ENCODE data around the gene RNF125. TPM values are rescaled to one million over a fixed set of nuclear protein-coding genes. Genes with fewer than 3 reads are reported as not detected.

RNF125 gene
- total RNA-seq: 10 to 100 TPM; 35.6 to 36.0 TPM

DNA sequence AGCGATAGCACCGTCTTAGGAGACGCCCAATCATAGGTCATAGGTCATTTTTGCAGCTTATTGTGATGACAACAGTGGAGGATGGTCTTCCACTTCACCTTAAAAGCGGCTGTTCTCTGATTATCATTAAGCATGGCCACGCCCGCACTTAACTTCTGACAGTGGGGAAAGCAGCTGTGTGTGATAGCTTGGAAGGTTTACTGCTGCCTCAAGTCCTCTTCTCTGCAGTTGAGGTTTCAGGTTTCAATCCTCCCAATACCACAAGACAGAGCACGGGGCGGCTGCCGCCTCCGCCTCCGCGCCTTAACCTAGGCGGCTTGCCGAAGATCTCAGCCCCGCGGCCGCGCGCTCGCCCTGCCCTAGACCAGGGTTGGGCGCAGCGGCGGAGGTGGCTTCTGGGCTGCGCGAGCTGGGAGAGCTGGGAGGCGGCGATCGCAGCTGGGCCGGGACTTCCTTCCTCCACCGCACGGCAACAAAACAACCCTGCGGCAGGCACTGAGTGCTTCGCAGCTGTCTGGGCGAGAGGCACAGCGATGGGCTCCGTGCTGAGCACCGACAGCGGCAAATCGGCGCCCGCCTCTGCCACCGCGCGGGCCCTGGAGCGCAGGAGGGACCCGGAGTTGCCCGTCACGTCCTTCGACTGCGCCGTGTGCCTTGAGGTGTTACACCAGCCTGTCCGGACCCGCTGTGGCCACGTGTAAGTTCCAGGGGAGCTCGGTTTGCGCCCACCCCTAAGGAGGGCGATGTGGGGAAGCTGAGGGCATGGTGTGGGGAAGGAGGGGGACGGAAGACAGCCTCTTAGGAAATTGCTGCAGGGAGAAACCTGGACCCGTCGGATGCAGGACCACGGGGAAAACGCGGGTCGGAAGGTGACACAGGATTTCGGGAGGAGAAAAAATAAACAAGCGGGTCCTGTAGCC, at the start of gene RNF125:
TSS of gene RNF125 (plus strand) at position 495 of the 920 bp plus-strand sequence. CDS start at position 534, 39 bp downstream.
- H3K4me1 Mint-ChIP-seq: peaks cover 56% of the 10 kb centered on the region
- no peaks in the 10 kb centered on the region for H3K9me3 Mint-ChIP-seq
- peaks cover 29% of the 10 kb centered on the region for H3K36me3 Mint-ChIP-seq (ENCODE audit: low read depth)
- POLR2A ChIA-PET: interaction anchor here (0.5 to 2.5 kb wide), 7 partner anchors 21 to 75 kb away, joined by 3 to 21 read pairs (median 11); partner anchors contain the start of genes RNF138 and TRAPPC8
- CTCF ChIA-PET: interaction anchor here (0.6 to 2.6 kb wide), 13 partner anchors 11 to 107 kb away, joined by 3 to 12 read pairs (median 4); partner anchors contain the start of gene RNF138
- peak; percentile 95 for DNase-seq
- H3K27ac Mint-ChIP-seq: peak within 1 kb of the TSS; percentile 98
- H3K4me3 Mint-ChIP-seq: peak within 1 kb of the TSS; percentile 98
- H3K27me3 Mint-ChIP-seq: no peaks in the 10 kb centered on the region

DNA sequence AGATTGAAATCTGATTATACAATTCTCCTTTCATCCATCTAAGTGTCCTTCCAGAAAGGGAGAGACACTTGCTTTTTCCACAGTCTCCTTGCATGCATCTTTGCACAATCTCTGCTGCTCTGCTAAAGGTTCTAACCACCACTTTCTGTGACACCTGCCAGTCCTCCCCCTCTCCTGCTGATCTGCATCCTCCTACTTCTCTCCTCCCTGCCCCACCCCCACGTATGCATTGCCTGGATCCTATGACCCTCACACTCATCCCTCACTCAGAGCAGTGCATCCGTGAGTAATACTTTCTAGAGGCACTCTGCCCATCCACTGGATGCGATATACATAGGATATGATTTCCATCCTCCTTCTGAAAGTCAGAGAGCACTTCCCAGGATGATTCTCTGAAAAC, 48.0 kb upstream of the RNF125 start:
- DNase-seq: no peak
- peaks cover 7% of the 10 kb centered on the region for H3K36me3 Mint-ChIP-seq (ENCODE audit: low read depth)
- POLR2A ChIA-PET: no interaction called here
- H3K27ac Mint-ChIP-seq: no peak overlapping the region
- H3K4me3 Mint-ChIP-seq: no peak overlapping the region
- peaks cover 17% of the 10 kb centered on the region for H3K9me3 Mint-ChIP-seq
- H3K4me1 Mint-ChIP-seq: no peaks in the 10 kb centered on the region
- H3K27me3 Mint-ChIP-seq: peaks cover 4% of the 10 kb centered on the region
- CTCF ChIA-PET: no interaction called here

DNA sequence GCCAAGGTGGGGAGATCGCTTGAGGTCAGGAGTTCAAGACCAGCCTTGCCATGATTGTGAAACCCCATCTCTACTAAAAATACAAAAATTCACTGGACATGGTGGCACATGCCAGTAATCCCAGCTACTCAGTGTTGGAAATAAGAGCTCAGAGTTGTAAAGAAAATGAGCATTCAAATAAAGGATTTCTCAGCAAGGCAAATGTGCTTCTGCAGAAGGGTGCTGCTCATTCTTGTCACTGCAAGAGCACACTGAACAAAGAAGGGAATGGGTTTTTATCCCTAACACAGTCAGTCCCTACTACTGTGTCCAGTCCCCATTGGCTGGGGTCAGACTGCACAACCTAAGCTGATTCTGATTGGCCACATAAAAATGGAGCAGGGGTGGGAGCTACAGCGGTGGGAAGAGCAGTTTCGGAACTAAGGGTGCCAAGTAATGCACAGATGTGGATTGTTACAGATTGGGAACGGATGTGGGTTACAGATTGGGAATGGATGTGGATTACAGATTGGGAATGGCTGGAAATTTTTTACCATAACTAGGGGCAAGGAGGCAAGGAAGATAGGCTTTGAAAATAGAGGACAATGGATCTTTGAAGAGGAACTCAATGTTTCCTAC, 44.6 kb upstream of the RNF125 start:
- ChIA-PET CTCF (interaction anchor here (0.6 to 1.4 kb wide), 6 partner anchors 10 to 72 kb away, joined by 3 to 5 read pairs (median 3); no protein-coding TSS in a partner anchor), POLR2A (no interaction called here)
- no peak overlapping the region for H3K4me3 Mint-ChIP-seq
- H3K4me1 Mint-ChIP-seq: no peaks in the 10 kb centered on the region
- no peak overlapping the region for H3K27ac Mint-ChIP-seq
- DNase-seq: no peak
- peaks cover 4% of the 10 kb centered on the region for H3K27me3 Mint-ChIP-seq
- peaks cover 30% of the 10 kb centered on the region for H3K9me3 Mint-ChIP-seq
- H3K36me3 Mint-ChIP-seq (ENCODE audit: low read depth): peaks cover 7% of the 10 kb centered on the region

DNA sequence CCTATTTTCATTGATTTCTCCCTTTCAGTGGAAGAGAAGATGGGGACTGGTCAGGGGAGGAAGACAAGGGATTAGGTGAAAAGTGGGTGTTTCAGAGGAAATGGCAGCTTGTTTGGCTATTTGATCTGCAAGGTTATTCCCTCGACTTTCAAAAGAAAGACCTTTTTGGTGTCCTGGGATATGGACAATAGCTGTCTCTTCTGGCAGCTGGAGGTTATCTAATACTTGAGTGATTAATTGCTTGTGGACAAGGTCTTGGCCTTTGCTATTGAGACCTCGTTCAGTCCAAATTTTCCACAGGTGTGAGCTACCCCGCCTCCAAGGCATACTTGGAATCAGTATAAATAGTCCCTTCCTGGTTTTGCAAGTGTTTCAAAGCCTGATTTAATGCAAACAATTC, 42.4 kb upstream of the RNF125 start:
- Mint-ChIP-seq H3K27me3 (peaks cover 4% of the 10 kb centered on the region), H3K4me3 (no peak overlapping the region), H3K4me1 (no peaks in the 10 kb centered on the region), H3K36me3 (ENCODE audit: low read depth) (peaks cover 10% of the 10 kb centered on the region), H3K9me3 (peaks cover 34% of the 10 kb centered on the region), H3K27ac (no peak overlapping the region)
- CTCF ChIA-PET: interaction anchor here (0.8 to 1.5 kb wide), 4 partner anchors 9 to 62 kb away, joined by 3 to 4 read pairs (median 3); partner anchors contain the start of gene TRAPPC8
- POLR2A ChIA-PET: no interaction called here
- no peak for DNase-seq

DNA sequence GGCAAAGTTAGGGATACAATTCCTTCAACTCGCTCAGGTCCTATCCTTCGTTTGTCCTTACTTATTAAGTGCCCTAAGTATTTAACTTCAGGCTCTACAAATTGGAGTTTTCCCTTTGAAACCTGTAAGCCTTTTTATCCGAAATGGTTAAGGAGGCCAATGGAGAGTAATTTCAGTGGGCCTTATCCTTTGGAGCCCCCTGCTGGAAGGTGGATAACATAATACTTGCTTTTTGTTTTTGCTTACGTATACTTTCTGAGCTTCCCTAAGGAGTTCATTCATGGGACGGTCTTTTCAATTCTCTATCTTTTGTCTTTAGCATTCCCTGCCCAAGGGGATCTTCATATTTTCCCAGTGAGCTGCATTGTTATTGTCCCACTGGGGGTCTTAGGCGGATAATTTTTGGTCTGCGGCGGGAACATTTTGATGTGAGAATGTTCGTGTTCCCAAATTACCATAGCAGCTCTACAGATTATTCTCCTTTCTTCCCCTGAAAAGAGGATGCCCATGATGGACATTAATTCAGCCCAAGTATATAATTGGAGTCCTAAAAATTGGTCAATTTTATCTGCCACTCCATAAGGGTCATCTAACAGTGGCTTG, 41.3 kb upstream of the RNF125 start:
- DNase-seq: peak; percentile 51
- Mint-ChIP-seq H3K36me3 (ENCODE audit: low read depth) (peaks cover 10% of the 10 kb centered on the region), H3K9me3 (peaks cover 32% of the 10 kb centered on the region), H3K27ac (no peak overlapping the region), H3K4me3 (no peak overlapping the region), H3K27me3 (peaks cover 4% of the 10 kb centered on the region), H3K4me1 (peaks cover 1% of the 10 kb centered on the region)
- ChIA-PET CTCF (interaction anchor here (0.6 to 1.5 kb wide), 5 partner anchors 10 to 126 kb away, joined by 3 to 4 read pairs (median 3); partner anchors contain the start of gene TRAPPC8), POLR2A (no interaction called here)

DNA sequence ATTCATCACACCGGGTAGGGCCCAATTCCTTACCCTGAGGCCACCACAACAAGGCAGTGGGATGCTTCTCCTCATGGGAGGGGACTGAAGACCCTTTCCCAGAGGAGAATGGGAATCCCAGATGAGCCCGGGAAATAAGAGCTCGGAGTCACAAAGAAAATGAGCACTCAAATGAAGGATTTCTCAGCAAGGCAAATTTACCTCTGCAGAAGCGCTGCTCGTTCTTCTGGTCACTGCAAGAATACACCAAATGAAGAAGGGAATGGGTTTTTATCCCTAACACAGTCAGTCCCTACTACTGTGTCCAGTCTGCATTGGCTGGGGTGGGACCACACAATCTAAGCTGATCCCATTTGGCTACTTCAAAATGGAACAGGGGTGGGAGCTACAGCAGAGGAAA, 40.0 kb upstream of the RNF125 start:
- Mint-ChIP-seq H3K4me1 (peaks cover 9% of the 10 kb centered on the region), H3K27me3 (peaks cover 4% of the 10 kb centered on the region), H3K36me3 (ENCODE audit: low read depth) (peaks cover 10% of the 10 kb centered on the region), H3K27ac (no peak overlapping the region), H3K9me3 (peaks cover 32% of the 10 kb centered on the region), H3K4me3 (no peak overlapping the region)
- no peak for DNase-seq
- CTCF ChIA-PET: no interaction called here
- POLR2A ChIA-PET: no interaction called here

DNA sequence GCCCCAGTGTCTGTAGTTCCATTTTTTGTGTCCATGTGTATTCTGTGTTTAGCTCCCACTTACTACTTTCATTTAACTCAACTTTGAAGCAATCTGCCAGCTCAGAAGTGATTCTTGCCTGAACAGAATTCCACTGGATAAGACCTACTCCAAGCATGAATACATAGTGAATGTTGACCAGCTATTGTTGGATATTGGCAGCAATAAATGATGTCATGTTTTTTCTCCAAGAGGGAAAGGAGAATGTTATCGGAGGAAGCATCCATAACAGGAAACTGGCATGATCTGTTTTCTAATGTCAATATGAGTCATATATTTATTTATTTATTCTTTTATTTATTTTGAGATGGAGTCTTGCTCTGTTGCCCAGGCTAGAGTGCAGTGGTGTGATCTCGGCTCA, 38.9 kb upstream of the RNF125 start:
- DNase-seq: no peak
- Mint-ChIP-seq H3K27me3 (peaks cover 4% of the 10 kb centered on the region), H3K4me3 (no peak overlapping the region), H3K27ac (no peak overlapping the region), H3K4me1 (peaks cover 16% of the 10 kb centered on the region), H3K36me3 (ENCODE audit: low read depth) (peaks cover 3% of the 10 kb centered on the region), H3K9me3 (peaks cover 24% of the 10 kb centered on the region)
- CTCF ChIA-PET: no interaction called here
- POLR2A ChIA-PET: interaction anchor here (0.7 kb wide), 1 partner anchor 152 kb away, joined by 6 read pairs; no protein-coding TSS in a partner anchor

DNA sequence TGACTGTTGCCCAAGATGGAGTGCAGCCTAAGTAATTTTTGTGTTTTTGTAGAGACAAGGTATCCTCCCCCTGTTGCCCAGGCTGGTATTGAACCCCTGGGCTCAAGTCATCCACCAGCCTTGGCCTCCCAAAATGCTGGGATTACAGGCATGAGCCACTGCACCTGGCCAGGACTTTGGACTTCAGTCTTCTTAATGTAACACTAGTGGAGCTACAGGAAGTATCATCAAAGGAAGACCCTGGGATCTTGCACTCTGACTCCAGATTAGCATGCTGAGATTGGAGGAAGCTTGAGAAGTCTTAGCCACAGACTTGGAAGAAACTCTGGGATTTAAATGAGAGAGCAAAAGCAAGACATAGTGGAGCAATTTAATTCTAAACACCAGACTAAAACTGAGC, 37.8 kb upstream of the RNF125 start:
- H3K27ac Mint-ChIP-seq: no peak overlapping the region
- CTCF ChIA-PET: no interaction called here

DNA sequence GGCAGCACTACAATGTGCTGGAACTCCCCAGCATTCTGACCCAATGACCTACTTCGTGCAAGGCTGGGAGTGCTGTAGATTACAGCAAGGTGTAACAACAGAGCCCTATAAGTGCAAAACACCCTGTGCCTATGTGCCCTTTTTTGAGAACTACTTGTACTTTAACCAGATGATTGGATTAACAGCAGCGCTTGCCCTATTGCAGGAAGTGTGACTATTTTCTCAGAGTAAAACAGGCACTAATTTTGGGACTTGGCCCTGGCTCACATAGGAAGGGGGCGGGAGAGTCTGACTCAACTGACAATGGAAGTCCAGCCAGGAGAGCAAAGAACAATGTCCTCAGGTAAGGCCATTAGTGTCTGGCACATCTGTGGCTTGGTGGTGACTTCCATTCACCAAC, 35.6 kb upstream of the RNF125 start:
- no peak overlapping the region for H3K4me3 Mint-ChIP-seq
- CTCF ChIA-PET: interaction anchor here (0.6 to 1.3 kb wide), 2 partner anchors 24 to 207 kb away, joined by 3 read pairs; partner anchors contain the start of gene MEP1B
- POLR2A ChIA-PET: no interaction called here
- H3K4me1 Mint-ChIP-seq: peaks cover 18% of the 10 kb centered on the region
- H3K27ac Mint-ChIP-seq: no peak overlapping the region
- H3K27me3 Mint-ChIP-seq: no peaks in the 10 kb centered on the region
- H3K36me3 Mint-ChIP-seq (ENCODE audit: low read depth): peaks cover 3% of the 10 kb centered on the region
- peaks cover 17% of the 10 kb centered on the region for H3K9me3 Mint-ChIP-seq
- no peak for DNase-seq

More for the DNA sequence above, 37.8 kb upstream of the RNF125 start:
- peaks cover 18% of the 10 kb centered on the region for H3K4me1 Mint-ChIP-seq
- peaks cover 19% of the 10 kb centered on the region for H3K9me3 Mint-ChIP-seq
- no peaks in the 10 kb centered on the region for H3K27me3 Mint-ChIP-seq
- POLR2A ChIA-PET: no interaction called here
- no peak for DNase-seq
- no peak overlapping the region for H3K4me3 Mint-ChIP-seq
- peaks cover 3% of the 10 kb centered on the region for H3K36me3 Mint-ChIP-seq (ENCODE audit: low read depth)

DNA sequence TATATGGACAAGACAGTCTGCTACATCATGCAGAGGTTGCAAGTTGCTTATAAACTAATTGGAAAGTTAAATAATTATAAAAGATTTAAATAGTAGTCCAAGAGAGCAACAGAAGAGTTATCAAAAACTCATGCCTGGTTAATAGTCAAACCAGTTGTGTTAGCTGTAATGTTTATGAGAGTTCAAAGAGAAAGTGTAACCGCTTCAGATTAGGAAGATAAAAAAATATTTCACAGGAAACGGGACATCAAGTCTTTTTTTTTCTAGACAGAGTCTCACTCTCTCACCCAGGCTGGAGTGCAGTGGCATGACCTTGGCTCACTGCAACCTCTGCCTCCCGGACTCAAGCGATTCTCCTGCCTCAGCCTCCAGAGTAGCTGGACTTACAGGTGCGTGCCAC, 34.6 kb upstream of the RNF125 start:
- Mint-ChIP-seq H3K36me3 (ENCODE audit: low read depth) (peaks cover 3% of the 10 kb centered on the region), H3K9me3 (peaks cover 7% of the 10 kb centered on the region), H3K4me1 (peaks cover 18% of the 10 kb centered on the region), H3K4me3 (no peak overlapping the region), H3K27ac (no peak overlapping the region), H3K27me3 (no peaks in the 10 kb centered on the region)
- ChIA-PET CTCF (interaction anchor here (1.2 to 2.0 kb wide), 3 partner anchors 10 to 23 kb away, joined by 3 to 5 read pairs (median 3); no protein-coding TSS in a partner anchor), POLR2A (interaction anchor here (0.6 kb wide), 1 partner anchor 48 kb away, joined by 4 read pairs; no protein-coding TSS in a partner anchor)
- no peak for DNase-seq

DNA sequence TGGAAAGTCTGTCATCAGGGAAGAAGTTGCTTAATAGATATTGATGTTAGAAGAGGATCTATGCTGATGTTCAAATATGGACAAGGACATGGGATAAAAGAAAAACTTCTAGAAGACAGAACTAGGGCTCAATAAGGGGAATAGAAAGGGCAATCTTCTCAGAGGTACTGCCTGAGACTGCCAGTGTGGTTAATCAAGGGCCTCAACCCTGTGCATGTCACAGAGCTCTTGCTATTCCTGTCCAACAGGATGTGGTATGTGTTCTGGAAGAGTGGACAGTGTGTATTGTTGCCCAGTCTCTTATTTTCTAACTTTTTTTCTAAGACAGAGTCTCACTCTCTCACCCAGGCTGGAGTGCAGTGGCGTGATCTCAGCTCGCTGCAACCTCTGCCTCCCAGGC, 27.8 kb upstream of the RNF125 start:
- H3K27ac Mint-ChIP-seq: no peak overlapping the region
- DNase-seq: no peak
- POLR2A ChIA-PET: no interaction called here
- H3K27me3 Mint-ChIP-seq: peaks cover 2% of the 10 kb centered on the region
- no peak overlapping the region for H3K4me3 Mint-ChIP-seq
- no peaks in the 10 kb centered on the region for H3K9me3 Mint-ChIP-seq
- H3K4me1 Mint-ChIP-seq: no peaks in the 10 kb centered on the region
- H3K36me3 Mint-ChIP-seq (ENCODE audit: low read depth): no peaks in the 10 kb centered on the region
- CTCF ChIA-PET: no interaction called here

DNA sequence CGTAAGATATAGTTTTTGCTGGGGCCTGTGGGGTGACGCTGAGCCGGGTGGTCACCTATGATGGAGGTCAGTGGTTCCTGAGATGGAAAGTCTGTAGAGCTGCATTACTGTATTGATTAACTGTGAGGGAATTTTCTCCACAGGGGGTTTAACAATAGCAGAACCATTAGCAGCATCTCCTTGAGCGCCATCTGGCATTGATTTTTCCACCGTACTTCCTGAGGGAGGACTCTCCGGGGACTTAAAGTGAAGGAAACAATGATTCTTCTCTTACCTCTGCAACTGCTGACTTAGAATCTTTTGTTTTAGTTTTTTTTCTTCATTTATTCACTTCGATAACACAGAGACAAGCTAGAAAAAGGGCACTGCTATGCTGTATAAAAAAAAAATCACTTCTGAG, 22.6 kb upstream of the RNF125 start:
- no peaks in the 10 kb centered on the region for H3K36me3 Mint-ChIP-seq (ENCODE audit: low read depth)
- CTCF ChIA-PET: interaction anchor here (1.3 kb wide), 1 partner anchor 20 kb away, joined by 8 read pairs; no protein-coding TSS in a partner anchor
- H3K4me1 Mint-ChIP-seq: no peaks in the 10 kb centered on the region
- no peak for DNase-seq
- H3K27ac Mint-ChIP-seq: no peak overlapping the region
- H3K9me3 Mint-ChIP-seq: no peaks in the 10 kb centered on the region
- H3K27me3 Mint-ChIP-seq: peaks cover 2% of the 10 kb centered on the region
- no peak overlapping the region for H3K4me3 Mint-ChIP-seq
- POLR2A ChIA-PET: interaction anchor here (0.7 kb wide), 1 partner anchor 18 kb away, joined by 3 read pairs; no protein-coding TSS in a partner anchor
